ENCODE data around the gene YIPF7.

- TF ChIP-seq, protein P1, sequence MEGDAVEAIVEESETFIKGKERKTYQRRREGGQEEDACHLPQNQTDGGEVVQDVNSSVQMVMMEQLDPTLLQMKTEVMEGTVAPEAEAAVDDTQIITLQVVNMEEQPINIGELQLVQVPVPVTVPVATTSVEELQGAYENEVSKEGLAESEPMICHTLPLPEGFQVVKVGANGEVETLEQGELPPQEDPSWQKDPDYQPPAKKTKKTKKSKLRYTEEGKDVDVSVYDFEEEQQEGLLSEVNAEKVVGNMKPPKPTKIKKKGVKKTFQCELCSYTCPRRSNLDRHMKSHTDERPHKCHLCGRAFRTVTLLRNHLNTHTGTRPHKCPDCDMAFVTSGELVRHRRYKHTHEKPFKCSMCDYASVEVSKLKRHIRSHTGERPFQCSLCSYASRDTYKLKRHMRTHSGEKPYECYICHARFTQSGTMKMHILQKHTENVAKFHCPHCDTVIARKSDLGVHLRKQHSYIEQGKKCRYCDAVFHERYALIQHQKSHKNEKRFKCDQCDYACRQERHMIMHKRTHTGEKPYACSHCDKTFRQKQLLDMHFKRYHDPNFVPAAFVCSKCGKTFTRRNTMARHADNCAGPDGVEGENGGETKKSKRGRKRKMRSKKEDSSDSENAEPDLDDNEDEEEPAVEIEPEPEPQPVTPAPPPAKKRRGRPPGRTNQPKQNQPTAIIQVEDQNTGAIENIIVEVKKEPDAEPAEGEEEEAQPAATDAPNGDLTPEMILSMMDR (IDR thresholded peaks at IDR 0.05): no peak
- TF ChIP-seq POLR2A (IDR thresholded peaks at IDR 0.05): peak; percentile 64 to 73
Measured at GRCh38 chr4:44678094-44679041, 26.9 kb upstream of the YIPF7 start, which contains the start of gene GUF1.
